ENCODE measurements around the gene RAB37. TPM values are rescaled to one million over a fixed set of nuclear protein-coding genes. Genes with fewer than 3 reads are reported as not detected.

Gene RAB37
- total RNA-seq, 3 donors from 2014 or later, result 0.98 to 2.1 (median 2.0) TPM

DNA sequence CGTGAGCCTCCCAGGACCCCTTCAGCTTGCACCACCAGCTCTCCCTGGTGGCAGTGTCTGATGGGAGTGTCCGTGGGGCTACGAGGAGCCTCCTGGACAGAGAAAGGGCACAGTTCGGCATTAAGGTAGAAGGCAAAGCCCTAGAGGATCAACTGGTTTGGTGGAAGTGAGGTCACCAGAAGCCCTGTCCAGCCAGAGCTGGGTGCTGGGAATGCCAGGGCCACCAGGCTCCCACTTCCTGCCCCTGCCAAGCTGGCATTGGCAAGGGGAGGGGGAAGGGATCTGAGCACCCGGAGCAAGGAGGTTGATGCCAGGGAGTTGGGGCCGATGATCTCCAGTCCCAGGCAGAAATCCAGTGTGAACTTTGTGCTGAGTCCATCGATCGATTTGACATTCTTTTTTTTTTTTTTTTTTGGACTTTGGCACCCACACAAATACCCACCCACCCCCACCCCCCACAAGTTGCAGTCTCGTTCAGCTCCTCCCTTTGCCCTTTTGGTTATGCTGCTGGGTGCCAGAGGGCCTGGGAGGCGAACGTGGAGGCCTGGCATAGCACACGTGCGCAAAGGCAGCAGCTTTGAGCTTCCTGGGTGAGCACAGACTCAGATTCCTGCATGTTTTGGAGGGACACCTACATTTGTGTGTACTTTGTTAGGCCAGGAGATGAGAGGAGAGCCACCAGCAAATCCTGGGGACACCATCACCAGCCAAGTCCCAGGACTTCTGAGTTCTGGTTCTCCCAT is 13.4 kb downstream of the RAB37 start:
- Histone ChIP-seq H3K36me3 (no peaks in the 10 kb centered on the region), H3K9me3 (no peaks in the 10 kb centered on the region), H3K27ac (peak overlapping the region; percentile 82 to 89), H3K4me1 (peaks cover 0 to 4% of the 10 kb centered on the region in 2 donors), H3K4me3 (peak overlapping the region; percentile 81 to 93 (median 90)), H3K27me3 (no peaks in the 10 kb centered on the region)
- DNase-seq (ENCODE audit: low spot score in 2 of 2), result peak in 1 of 2 donors; percentile 65
- TF ChIP-seq POLR2A (IDR thresholded peaks at IDR 0.05) (no peak), POLR2AphosphoS5 (IDR thresholded peaks at IDR 0.05) (peak in 1 of 3 donors; percentile 56)
- TF ChIP-seq, protein P1, sequence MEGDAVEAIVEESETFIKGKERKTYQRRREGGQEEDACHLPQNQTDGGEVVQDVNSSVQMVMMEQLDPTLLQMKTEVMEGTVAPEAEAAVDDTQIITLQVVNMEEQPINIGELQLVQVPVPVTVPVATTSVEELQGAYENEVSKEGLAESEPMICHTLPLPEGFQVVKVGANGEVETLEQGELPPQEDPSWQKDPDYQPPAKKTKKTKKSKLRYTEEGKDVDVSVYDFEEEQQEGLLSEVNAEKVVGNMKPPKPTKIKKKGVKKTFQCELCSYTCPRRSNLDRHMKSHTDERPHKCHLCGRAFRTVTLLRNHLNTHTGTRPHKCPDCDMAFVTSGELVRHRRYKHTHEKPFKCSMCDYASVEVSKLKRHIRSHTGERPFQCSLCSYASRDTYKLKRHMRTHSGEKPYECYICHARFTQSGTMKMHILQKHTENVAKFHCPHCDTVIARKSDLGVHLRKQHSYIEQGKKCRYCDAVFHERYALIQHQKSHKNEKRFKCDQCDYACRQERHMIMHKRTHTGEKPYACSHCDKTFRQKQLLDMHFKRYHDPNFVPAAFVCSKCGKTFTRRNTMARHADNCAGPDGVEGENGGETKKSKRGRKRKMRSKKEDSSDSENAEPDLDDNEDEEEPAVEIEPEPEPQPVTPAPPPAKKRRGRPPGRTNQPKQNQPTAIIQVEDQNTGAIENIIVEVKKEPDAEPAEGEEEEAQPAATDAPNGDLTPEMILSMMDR (IDR thresholded peaks at IDR 0.05), result no peak
- intact Hi-C loops (cut with DNase I; ENCODE audit: low total_unique reads), result no loop called here

DNA sequence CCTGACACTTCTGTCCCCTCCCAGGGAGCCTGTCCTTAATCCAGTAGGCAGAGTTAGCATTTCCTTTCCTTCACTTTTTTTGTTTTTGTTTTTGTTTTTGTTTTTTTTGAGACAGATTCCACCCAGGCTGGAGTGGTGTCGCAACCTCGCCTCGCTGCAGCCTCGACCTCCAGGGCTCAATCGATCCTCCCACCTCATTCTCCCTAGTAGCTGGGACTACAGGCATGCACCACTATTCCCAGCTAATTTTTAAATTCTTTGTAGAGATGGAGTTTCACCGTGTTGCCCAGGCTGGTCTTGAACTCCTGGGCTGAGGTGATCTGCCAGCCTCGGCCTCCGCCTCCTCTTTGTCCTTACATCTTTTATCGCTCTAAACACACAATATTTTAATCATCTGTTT is 15.4 kb downstream of the RAB37 start:
- peaks cover 0 to 13% of the 10 kb centered on the region in 2 donors for H3K4me1 ChIP-seq
- peak overlapping the region; percentile 62 to 89 for H3K27ac ChIP-seq
- H3K36me3 ChIP-seq, result no peaks in the 10 kb centered on the region
- no peak overlapping the region for H3K4me3 ChIP-seq
- H3K9me3 ChIP-seq, result no peaks in the 10 kb centered on the region
- TF ChIP-seq, protein P1 (IDR thresholded peaks at IDR 0.05), result no peak
- no peak for TF ChIP-seq POLR2A (IDR thresholded peaks at IDR 0.05)
- no peak for TF ChIP-seq POLR2AphosphoS5 (IDR thresholded peaks at IDR 0.05)
- no peaks in the 10 kb centered on the region for H3K27me3 ChIP-seq
- DNase-seq (ENCODE audit: low spot score in 2 of 2), result no peak
- intact Hi-C loops (cut with DNase I; ENCODE audit: low total_unique reads), result no loop called here

DNA sequence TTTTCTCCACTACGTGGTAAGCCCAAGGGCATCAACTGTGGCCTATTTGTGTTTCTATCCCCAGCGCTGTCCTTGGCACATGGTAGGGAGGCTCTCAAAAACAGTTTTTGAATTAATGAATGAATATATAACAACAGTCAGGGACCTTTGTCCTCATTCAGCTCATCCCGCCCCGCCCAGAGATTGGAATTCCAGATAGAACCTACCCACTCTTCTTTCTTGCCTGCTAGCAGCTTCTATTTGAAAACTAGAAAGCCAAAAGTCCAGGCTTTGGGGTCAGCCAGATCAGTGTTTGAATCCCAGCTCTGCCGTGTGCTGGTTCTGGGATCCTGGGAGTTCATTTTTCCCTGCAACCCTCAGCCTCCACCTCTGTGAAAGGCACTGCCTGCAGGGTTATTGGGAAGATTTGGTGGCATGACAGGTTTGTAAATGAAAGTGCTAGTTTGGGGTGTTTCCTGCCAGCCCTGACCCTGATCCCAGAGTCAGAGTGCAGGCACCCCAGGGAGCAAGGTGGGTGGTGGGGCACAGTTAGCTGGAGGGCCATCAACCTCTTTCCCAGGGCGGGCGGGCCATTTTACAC is 15.9 kb downstream of the RAB37 start:
- Histone ChIP-seq H3K27me3 (no peaks in the 10 kb centered on the region), H3K36me3 (no peaks in the 10 kb centered on the region), H3K4me3 (no peak overlapping the region), H3K27ac (peak overlapping the region; percentile 62 to 89), H3K4me1 (peaks cover 0 to 18% of the 10 kb centered on the region in 2 donors), H3K9me3 (no peaks in the 10 kb centered on the region)
- TF ChIP-seq POLR2A (IDR thresholded peaks at IDR 0.05), result no peak
- no peak for TF ChIP-seq POLR2AphosphoS5 (IDR thresholded peaks at IDR 0.05)
- TF ChIP-seq, protein P1 (IDR thresholded peaks at IDR 0.05), result no peak
- intact Hi-C loops (cut with DNase I; ENCODE audit: low total_unique reads), result no loop called here
- no peak for DNase-seq (ENCODE audit: low spot score in 2 of 2)

DNA sequence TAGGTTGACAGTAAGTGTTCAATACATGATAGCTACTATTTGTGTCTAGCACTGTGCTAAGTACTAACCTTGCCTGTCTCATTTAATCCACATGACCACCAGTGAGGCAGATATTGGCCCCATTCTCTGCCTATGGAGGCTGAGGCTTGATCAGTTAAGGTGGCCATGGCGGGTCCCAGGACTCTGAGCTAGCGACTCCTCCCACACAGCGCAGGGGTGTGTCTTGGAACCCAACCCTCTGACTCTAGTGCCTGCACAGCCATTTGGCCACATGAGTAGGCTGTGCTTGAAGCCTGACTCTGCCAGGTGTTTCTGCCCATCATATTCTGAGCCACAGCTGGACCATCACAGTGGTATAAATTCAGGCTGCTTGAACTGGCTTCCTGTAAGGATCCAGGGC is 17.8 kb downstream of the RAB37 start:
- Histone ChIP-seq H3K27ac (peak overlapping the region; percentile 49 to 89), H3K27me3 (no peaks in the 10 kb centered on the region), H3K4me3 (no peak overlapping the region), H3K36me3 (no peaks in the 10 kb centered on the region), H3K4me1 (peaks cover 3 to 34% of the 10 kb centered on the region in 2 donors), H3K9me3 (no peaks in the 10 kb centered on the region)
- no peak for DNase-seq (ENCODE audit: low spot score in 2 of 2)
- intact Hi-C loops (cut with DNase I; ENCODE audit: low total_unique reads), result no loop called here
- TF ChIP-seq POLR2AphosphoS5 (IDR thresholded peaks at IDR 0.05) (no peak), POLR2A (IDR thresholded peaks at IDR 0.05) (no peak)
- TF ChIP-seq, protein P1 (IDR thresholded peaks at IDR 0.05), result no peak

DNA sequence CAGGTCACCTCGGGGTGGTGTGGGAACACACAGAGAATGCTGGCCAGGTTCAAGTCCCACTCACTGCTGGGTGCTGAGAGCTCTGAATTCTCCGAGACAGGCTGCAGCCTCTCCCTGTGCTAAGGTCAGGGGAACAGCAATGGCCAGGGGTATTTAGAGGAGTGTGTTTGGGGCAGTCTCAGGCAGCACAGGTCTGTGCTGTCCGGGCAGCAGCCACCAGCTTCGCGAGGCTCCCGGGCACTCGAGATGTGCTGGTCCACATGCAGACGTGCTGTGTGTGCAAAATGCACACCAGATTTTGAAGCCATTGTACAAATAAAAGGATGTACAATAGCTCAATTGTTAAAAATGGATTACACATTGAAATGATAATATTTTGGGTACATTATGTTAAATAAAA is 18.5 kb downstream of the RAB37 start:
- intact Hi-C loops (cut with DNase I; ENCODE audit: low total_unique reads), result no loop called here
- Histone ChIP-seq H3K27ac (peak overlapping the region; percentile 49 to 89), H3K9me3 (no peaks in the 10 kb centered on the region), H3K27me3 (no peaks in the 10 kb centered on the region), H3K36me3 (no peaks in the 10 kb centered on the region), H3K4me1 (peaks cover 3 to 30% of the 10 kb centered on the region in 2 donors), H3K4me3 (no peak overlapping the region)
- DNase-seq (ENCODE audit: low spot score in 2 of 2), result no peak
- TF ChIP-seq POLR2A (IDR thresholded peaks at IDR 0.05), result no peak
- TF ChIP-seq, protein P1 (IDR thresholded peaks at IDR 0.05), result no peak
- TF ChIP-seq POLR2AphosphoS5 (IDR thresholded peaks at IDR 0.05), result no peak
